ENCODE results near the gene SHC3. TPM values are rescaled to one million over a fixed set of nuclear protein-coding genes. Genes with fewer than 3 reads are reported as not detected.

The SHC3 gene
- total and polyA plus RNA-seq, 9 of the 15 experiments (the other 6 are each of a cell fraction or from before 2014, with no cell fraction given): not detected

DNA sequence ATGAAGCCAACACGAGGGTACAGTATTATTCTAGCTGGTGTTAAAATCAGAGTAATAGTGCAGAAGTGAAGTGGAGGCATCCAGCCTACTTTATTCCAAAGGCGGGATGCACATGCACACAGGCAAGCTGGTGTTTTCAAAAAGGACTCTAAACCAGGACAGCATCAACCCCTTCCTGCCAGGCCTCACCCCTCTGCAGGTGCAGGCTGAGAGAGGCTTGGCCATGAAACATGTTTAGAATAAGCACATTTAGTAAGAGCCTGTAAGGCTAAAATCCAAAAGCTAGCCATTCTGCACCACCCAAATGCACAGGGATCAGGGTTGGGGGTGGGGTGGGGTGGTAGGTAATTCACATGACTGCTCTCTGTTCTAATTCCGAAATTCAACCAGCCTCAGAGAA lies 71.2 kb downstream of the SHC3 start (continued):
- TF ChIP-seq, protein P1, sequence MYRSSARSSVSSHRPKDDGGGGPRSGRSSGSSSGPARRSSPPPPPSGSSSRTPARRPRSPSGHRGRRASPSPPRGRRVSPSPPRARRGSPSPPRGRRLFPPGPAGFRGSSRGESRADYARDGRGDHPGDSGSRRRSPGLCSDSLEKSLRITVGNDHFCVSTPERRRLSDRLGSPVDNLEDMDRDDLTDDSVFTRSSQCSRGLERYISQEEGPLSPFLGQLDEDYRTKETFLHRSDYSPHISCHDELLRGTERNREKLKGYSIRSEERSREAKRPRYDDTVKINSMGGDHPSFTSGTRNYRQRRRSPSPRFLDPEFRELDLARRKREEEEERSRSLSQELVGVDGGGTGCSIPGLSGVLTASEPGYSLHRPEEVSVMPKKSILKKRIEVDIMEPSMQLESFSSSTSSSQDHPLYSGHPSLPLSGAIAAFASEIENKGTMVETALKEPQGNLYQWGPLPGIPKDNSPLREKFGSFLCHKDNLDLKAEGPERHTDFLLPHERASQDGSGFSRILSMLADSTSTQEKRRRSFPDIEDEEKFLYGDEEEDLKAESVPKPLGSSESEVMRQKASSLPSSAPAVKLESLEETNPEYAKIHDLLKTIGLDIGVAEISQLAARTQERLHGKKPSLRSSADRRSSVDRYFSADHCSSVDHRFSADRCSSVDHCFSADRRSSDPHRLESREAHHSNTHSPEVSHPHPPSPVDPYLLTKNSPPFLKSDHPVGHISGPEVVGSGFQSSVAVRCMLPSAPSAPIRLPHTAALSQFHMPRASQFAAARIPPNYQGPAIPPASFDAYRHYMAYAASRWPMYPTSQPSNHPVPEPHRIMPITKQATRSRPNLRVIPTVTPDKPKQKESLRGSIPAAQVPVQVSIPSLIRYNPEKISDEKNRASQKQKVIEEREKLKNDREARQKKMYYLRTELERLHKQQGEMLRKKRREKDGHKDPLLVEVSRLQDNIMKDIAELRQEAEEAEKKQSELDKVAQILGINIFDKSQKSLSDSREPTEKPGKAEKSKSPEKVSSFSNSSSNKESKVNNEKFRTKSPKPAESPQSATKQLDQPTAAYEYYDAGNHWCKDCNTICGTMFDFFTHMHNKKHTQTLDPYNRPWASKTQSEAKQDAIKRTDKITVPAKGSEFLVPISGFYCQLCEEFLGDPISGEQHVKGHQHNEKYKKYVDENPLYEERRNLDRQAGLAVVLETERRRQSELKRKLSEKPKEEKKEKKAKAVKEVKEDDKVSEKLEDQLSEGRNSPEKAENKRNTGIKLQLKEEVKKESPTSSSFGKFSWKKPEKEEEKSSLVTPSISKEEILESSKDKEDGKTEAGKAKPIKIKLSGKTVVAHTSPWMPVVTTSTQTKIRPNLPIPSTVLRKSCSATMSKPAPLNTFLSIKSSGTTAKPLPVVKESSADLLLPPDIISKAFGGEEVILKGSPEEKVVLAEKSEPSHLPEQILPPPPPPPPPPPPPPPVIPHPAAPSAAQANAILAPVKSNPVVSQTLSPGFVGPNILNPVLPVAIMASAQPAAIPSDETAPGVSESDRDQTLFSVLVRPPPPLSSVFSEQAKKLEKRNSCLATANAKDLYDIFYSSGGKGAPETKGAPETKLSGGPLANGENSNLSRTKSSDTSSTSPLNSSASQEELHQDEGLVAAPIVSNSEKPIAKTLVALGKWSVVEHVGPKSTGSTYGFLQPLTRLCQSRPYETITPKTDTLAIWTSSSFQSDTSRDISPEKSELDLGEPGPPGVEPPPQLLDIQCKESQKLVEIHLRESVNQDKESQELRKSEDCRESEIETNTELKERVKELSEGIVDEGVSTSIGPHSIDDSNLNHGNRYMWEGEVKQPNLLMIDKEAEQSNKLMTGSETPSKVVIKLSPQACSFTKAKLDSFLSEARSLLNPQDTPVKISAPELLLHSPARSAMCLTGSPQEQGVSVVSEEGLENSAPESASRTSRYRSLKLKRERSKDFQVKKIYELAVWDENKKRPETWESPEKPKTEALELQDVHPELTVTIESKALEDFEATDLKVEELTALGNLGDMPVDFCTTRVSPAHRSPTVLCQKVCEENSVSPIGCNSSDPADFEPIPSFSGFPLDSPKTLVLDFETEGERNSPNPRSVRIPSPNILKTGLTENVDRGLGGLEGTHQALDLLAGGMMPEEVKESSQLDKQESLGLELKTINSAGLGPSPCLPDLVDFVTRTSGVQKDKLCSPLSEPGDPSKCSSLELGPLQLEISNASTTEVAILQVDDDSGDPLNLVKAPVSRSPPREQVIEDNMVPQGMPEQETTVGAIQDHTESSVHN (IDR thresholded peaks at IDR 0.05; ENCODE audit: borderline replicate concordance in 1 of 2, low read depth in 1 of 2): no peak

DNA sequence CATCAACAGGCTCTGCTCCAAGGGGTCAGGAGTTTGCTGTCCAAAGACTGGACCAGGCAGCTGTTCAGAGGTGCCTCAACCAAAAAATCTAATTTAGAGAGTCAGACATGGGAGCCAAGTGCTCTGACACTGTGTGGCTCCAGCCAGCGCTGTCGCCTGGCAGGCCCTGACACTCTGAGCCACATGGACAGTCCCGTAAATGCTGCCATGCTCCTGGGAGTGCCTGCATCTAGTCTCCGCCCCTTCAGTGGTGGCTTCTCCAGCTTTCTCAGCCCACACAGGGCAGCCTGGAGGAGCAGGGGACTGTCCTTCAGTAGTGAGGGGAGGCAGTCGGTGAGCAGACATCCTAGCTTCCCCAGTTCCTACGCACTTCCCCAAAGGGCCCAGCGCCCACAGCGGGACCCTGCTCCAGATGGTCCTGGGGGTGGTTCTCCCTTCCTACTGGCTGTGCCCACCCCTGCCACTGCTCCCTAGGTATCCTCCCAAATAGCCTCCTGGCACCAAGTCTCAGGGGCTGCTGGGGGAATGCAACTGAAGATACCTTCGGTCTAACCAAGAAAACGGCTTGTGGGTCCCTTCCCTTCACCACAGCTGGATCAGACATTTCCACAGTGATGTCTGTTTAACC lies 72.3 kb downstream of the SHC3 start:
- 0% methylated on average over 8 of the region's 10 CpGs for WGBS (ENCODE audit: insufficient coverage, low coverage, missing lambda C conversion rate)
- intact Hi-C loops (cut with micrococcal nuclease): no loop called here
- TF ChIP-seq POLR3A (IDR thresholded peaks at IDR 0.05; ENCODE audit: borderline replicate concordance, extremely low read depth, insufficient read depth, insufficient read length): no peak
- TF ChIP-seq MXD1 (CRISPR knock-in tag; IDR thresholded peaks at IDR 0.05; ENCODE audit: borderline replicate concordance, poor library complexity, severe bottlenecking): no peak
- no peak for TF ChIP-seq ZNF274 (IDR thresholded peaks at IDR 0.05; ENCODE audit: borderline replicate concordance, low read depth, low read length)
- TF ChIP-seq TRIM28 (IDR thresholded peaks at IDR 0.05): no peak
- TF ChIP-seq, protein P2, sequence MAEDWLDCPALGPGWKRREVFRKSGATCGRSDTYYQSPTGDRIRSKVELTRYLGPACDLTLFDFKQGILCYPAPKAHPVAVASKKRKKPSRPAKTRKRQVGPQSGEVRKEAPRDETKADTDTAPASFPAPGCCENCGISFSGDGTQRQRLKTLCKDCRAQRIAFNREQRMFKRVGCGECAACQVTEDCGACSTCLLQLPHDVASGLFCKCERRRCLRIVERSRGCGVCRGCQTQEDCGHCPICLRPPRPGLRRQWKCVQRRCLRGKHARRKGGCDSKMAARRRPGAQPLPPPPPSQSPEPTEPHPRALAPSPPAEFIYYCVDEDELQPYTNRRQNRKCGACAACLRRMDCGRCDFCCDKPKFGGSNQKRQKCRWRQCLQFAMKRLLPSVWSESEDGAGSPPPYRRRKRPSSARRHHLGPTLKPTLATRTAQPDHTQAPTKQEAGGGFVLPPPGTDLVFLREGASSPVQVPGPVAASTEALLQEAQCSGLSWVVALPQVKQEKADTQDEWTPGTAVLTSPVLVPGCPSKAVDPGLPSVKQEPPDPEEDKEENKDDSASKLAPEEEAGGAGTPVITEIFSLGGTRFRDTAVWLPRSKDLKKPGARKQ (CRISPR knock-in tag; IDR thresholded peaks at IDR 0.05): no peak
- TF ChIP-seq, protein P3, sequence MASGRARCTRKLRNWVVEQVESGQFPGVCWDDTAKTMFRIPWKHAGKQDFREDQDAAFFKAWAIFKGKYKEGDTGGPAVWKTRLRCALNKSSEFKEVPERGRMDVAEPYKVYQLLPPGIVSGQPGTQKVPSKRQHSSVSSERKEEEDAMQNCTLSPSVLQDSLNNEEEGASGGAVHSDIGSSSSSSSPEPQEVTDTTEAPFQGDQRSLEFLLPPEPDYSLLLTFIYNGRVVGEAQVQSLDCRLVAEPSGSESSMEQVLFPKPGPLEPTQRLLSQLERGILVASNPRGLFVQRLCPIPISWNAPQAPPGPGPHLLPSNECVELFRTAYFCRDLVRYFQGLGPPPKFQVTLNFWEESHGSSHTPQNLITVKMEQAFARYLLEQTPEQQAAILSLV (tag; IDR thresholded peaks at IDR 0.05): no peak
- no peak for TF ChIP-seq NR3C1 (CRISPR knock-in tag; IDR thresholded peaks at IDR 0.05)

More for the DNA sequence above, 72.3 kb downstream of the SHC3 start:
- Histone ChIP-seq H3K27me3 (ENCODE audit: control insufficient read depth in 2 of 2, insufficient read depth in 2 of 2, low read length in 2 of 2) (no peaks in the 10 kb centered on the region), H3K4me3 (no peak overlapping the region), H2AFZ (ENCODE audit: low read depth, low read length) (no peak overlapping the region), H4K20me1 (replicated peaks; ENCODE audit: control insufficient read depth, insufficient read depth, low read length) (no peaks in the 10 kb centered on the region), H3K79me2 (ENCODE audit: control insufficient read depth, insufficient read depth, low read length) (no peaks in the 10 kb centered on the region), H3K4me2 (ENCODE audit: insufficient read depth, low read length) (no peak overlapping the region), H3K9me1 (ENCODE audit: control insufficient read depth, insufficient read depth, low read length) (no peaks in the 10 kb centered on the region), H3K27ac (ENCODE audit: extremely low read depth, low read depth, low read length) (no peak overlapping the region), H3K9ac (ENCODE audit: insufficient read depth in 1 of 2, low read depth in 2 of 2, low read length in 2 of 2) (no peak overlapping the region), H3K4me1 (replicated peaks in 1 of 2; ENCODE audit: control insufficient read depth in 2 of 2, insufficient read depth in 2 of 2, low read length in 2 of 2) (no peaks in the 10 kb centered on the region), H3K36me3 (ENCODE audit: control insufficient read depth, insufficient read depth, low read length) (no peaks in the 10 kb centered on the region), H3K9me3 (replicated peaks; ENCODE audit: control insufficient read depth, insufficient read depth, low read depth, low read length) (no peaks in the 10 kb centered on the region)
- ChIA-PET POLR2A (no interaction called here), CTCF (ENCODE audit: low intra/inter-chr PET ratio) (no interaction called here)
- DNase-seq (ENCODE audit: extremely low read depth in 1 of 4, low spot score in 3 of 4): no peak
- BruUV-seq (replicated peaks): no TSS peak
- in situ Hi-C loops (cut with MboI): no loop called here
- no peak for FAIRE-seq
- ATAC-seq: no peak
